ENCODE measurements around the gene CDK2.

CDK2 gene

DNA sequence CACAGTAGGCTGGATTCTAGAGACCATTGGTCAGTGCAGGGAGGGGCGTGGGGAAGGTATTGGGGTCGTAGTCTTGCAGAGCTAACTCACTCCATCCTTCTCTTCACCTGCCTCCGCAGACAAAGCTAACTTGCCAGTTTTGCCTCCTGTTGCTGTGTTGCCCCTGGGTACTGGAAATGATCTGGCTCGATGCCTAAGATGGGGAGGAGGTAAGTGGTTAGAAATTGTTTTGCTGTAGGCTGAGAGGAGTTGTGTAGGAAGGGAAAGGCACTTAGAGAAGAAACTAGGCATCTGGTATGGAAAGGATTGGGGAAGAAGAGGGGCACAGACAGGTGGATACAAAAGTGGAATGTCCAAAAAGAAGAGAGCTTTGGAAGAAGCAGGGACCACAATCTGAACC is 24.6 kb upstream of the CDK2 start:
- H3K27ac ChIP-seq: no peak overlapping the region
- TF ChIP-seq, protein P1, sequence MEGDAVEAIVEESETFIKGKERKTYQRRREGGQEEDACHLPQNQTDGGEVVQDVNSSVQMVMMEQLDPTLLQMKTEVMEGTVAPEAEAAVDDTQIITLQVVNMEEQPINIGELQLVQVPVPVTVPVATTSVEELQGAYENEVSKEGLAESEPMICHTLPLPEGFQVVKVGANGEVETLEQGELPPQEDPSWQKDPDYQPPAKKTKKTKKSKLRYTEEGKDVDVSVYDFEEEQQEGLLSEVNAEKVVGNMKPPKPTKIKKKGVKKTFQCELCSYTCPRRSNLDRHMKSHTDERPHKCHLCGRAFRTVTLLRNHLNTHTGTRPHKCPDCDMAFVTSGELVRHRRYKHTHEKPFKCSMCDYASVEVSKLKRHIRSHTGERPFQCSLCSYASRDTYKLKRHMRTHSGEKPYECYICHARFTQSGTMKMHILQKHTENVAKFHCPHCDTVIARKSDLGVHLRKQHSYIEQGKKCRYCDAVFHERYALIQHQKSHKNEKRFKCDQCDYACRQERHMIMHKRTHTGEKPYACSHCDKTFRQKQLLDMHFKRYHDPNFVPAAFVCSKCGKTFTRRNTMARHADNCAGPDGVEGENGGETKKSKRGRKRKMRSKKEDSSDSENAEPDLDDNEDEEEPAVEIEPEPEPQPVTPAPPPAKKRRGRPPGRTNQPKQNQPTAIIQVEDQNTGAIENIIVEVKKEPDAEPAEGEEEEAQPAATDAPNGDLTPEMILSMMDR (IDR thresholded peaks at IDR 0.05): no peak
- no peak for TF ChIP-seq ZFX (IDR thresholded peaks at IDR 0.05; ENCODE audit: borderline replicate concordance)

DNA sequence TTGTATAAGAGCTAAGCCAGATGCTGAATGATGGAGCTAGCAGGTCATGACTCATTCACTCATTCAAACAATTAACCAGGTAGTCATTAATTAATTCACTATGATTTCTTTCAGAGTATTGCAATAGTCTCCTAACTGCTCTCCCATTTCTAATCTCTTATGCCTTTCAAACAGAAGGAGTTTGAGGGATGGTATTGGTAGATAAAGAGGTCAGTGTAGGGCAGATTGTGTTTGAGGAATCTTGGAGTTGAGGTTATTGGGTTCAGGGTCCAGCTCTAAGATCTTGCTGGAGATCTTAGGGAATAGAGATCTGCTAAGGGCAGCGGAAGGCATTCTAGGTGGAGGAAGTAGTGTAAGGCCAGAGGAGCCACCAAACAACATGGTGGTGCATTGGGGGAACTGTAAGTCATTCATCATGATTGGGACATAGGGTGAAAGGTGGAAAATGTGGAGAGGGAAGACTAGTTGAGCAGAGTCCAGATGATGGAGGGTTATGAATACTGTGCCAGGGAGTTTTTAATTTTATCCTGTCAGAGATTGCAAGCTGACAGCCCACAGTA is 24.0 kb upstream of the CDK2 start:
- H3K27ac ChIP-seq: no peak overlapping the region
- TF ChIP-seq, protein P1 (IDR thresholded peaks at IDR 0.05): no peak
- TF ChIP-seq ZFX (IDR thresholded peaks at IDR 0.05; ENCODE audit: borderline replicate concordance): no peak

DNA sequence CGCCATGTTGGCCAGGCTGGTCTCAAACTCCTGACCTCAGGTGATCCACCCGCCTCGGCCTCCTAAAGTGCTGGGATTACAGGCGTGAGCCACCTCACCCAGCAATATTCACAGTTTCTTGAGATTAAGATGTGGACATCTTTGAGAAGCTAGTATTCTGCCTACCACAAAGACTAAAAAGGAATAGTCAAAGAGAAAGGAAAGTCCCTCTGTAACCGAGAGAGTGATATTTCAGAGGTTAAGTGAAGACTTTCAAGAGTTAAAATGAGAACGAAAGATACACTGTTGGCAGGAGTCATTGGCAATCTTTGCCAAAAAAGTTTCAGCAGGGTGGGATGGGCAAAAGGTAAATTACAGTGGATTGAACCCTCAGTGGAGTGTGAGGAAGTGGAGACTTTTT is 20.1 kb upstream of the CDK2 start:
- H3K27ac ChIP-seq: no peak overlapping the region
- no peak for TF ChIP-seq ZFX (IDR thresholded peaks at IDR 0.05; ENCODE audit: borderline replicate concordance)
- TF ChIP-seq, protein P1 (IDR thresholded peaks at IDR 0.05): no peak

DNA sequence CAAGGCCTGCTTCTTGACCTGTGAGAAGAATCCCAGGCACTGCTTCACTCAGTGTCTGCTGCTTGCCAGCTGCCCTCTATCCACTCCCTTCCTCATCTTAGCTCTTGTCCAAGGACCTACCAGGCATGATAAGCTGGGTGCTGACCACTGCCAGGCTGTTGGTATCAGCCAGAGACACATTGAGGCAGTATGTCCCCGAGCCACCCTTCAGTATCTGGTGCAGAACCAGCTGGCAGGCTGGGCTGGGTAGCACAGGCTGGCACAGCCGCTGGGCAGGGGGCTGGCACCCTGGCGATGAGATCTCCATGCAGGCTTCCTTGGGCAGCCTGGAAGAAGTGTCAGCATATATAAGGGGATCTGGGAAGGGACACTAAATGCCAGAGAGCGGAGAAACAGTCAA is 11.3 kb upstream of the CDK2 start:
- H3K27ac ChIP-seq: peak overlapping the region; percentile 36
- TF ChIP-seq ZFX (IDR thresholded peaks at IDR 0.05; ENCODE audit: borderline replicate concordance): no peak
- TF ChIP-seq, protein P1 (IDR thresholded peaks at IDR 0.05): no peak

DNA sequence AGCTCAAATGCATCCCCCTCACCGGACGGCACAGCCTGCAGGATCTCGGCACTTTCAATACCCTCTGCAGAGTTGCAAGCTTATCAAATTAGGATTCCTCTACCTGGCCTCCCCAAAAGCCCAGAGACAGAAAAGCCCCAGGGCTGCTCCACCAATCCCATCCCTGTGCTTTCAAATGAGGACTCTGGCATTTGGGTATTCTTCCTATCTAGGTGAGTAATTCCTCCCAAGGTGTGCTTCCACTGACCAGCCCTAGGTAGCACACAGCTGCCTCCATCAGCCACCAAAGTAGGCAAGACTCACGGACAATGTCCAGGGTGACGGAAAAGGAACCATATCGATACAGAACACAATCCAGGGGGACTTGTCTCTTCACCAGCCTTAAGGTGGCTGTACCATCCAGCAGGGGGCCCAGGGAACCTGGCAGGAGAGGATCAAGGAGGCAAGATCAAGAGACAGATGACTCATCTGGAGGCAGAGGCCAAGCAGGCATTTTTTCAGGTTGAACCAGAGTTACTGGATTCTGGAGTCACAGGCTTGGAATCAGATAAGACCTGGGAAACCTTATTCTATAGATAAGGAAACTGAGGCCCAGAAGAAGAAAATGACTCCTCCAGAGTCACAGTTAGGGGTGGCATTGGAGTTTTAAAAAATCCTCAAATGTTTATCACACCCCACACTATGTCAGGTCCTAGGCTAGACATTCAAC is 10.7 kb upstream of the CDK2 start:
- TF ChIP-seq, protein P1 (IDR thresholded peaks at IDR 0.05): peak; percentile 76
- TF ChIP-seq ZFX (IDR thresholded peaks at IDR 0.05; ENCODE audit: borderline replicate concordance): no peak
- H3K27ac ChIP-seq: peak overlapping the region; percentile 36

DNA sequence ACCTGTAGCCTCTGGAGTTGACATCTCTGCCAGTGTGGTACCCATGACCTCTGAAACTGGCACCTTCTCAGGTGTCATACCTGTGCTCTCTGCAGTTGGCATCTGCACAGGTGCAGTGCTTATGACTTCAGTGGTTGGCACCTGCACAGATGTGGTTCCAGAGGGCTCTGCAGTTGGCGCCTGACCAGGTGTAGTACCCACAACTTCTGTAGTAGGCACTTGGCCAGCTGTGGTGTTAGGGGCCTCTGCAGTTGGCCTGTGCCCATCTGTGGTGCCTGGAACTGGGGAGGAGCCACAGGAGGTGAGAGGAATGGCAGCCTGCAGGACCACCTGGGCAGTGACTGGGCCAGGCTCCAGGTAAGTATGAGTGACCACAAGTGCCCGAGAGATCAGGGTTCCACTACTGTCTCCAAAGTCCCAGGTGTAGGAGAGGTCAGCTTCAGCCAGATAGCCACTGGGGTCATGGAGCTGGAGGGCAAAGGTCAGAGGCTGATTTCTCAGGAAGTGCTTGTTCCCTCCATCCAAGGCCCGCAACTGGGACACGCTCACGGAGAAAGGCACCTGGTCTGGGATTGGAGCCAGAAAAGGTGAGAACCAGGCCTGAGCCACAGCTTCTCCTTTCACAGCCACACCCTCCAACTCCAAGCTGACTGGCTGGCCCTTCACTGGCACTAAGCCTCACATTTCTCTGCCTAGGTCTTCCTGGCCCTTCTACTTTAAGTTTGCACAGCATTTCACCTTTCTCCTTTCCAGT is 9.3 kb upstream of the CDK2 start:
- H3K27ac ChIP-seq: peak overlapping the region; percentile 75
- TF ChIP-seq, protein P1 (IDR thresholded peaks at IDR 0.05): no peak
- TF ChIP-seq ZFX (IDR thresholded peaks at IDR 0.05; ENCODE audit: borderline replicate concordance): no peak

DNA sequence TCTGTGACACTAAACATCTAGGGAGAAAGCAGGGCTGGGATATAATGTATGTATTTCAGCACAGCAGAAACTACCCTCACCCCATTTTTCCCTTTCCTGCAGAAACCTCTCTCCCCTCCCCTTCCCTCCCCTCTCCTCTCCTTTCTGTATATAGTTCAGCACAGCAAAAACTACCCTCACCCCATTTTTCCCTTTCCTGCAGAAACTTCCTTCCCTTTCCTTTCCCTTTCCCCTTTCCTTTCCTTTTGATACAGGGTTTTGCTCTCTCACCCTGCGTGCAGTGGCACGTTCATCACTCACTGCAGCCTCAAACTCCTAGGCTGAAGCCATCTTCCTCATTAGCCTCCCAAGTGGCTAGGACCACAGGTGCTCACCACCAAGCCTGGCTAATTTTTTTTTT is 2.9 kb upstream of the CDK2 start:
- no peak for TF ChIP-seq ZFX (IDR thresholded peaks at IDR 0.05; ENCODE audit: borderline replicate concordance)
- TF ChIP-seq, protein P1 (IDR thresholded peaks at IDR 0.05): no peak
- H3K27ac ChIP-seq: no peak overlapping the region

Data from 22Rv1 (cell line).